GM12878 (cell line): Measurements from ENCODE around the gene TSFM. TPM values are rescaled to one million over a fixed set of nuclear protein-coding genes. Genes with fewer than 3 reads are reported as not detected.

Source experiments
- ATAC-seq: fragments of 200-7000 bp; cut with Tn5 transposase; 3 replicates; pipeline ENCODE4 v1.9.1; 2020; ENCODE audit warnings: mild to moderate bottlenecking, moderate library complexity
- BruUV-seq: library from RNA; stranded (reverse); fragments of 400-500 nt; replicated peaks from 2 replicates; lab custom pipeline; 2021; lab: Mats Ljungman, UMichigan
- CTCF ChIA-PET: fragments of 300-600 bp; sonication (Branson Sonifier 250); formaldehyde crosslinking; extraction: SDS; loops from one replicate; lab custom pipeline; 2021; ENCODE audit warnings: inconsistent platforms; lab: Yijun Ruan, JAX
- POLR2A ChIA-PET: fragments of 350-600 bp; formaldehyde crosslinking; extraction: SDS; loops from one replicate; lab custom pipeline; 2021; ENCODE audit warnings: inconsistent platforms; lab: Charles Lee
- RAD21 ChIA-PET: fragments of 300-600 bp; sonication (Branson Sonifier 250); formaldehyde crosslinking; loops from one replicate; lab custom pipeline; 2023; ENCODE audit warnings: antibody characterized with exemption; ENCODE audit not compliant: unreplicated experiment; lab: Charles Lee
- SMC1A ChIA-PET: fragments of 300-600 bp; sonication (Branson Sonifier 250); formaldehyde crosslinking; loops from one replicate; lab custom pipeline; 2023; ENCODE audit not compliant: unreplicated experiment, uncharacterized antibody; lab: Charles Lee
- DNase-seq: peaks from one replicate; pipeline ENCODE4 v3.0.0-alpha.2; 2011; ENCODE audit warnings: low read depth, low spot score
- FAIRE-seq: peaks from 3 replicates; lab custom pipeline; 2011; peaks lifted over from hg19 to GRCh38; lab: Jason Lieb, UNC
- H2AFZ ChIP-seq: 2 replicates; pipeline ENCODE4 v1.6.0; 2011; ENCODE audit warnings: low read depth, low read length, control low read depth; ENCODE audit not compliant: control insufficient read depth
- H3K27ac ChIP-seq: 2 replicates; pipeline ENCODE4 v1.5.1; 2011; ENCODE audit warnings: control low read depth; ENCODE audit not compliant: control insufficient read depth, insufficient read depth
- H3K27me3 ChIP-seq, 2 experiments: replicated peaks in 1 of 2; 2 replicates each; pipeline versions ENCODE4 v1.6.0 to v1.6.1; 2011; ENCODE audit warnings: low read length in 1 of 2; ENCODE audit not compliant: control insufficient read depth in 2 of 2, insufficient read depth in 2 of 2
- H3K36me3 ChIP-seq, 2 experiments: 2 replicates each; pipeline ENCODE4 v1.5.1; 2011; ENCODE audit warnings: low read length in 1 of 2; ENCODE audit not compliant: control insufficient read depth in 2 of 2, insufficient read depth in 2 of 2
- H3K4me1 ChIP-seq: 2 replicates; pipeline ENCODE4 v1.6.1; 2011; ENCODE audit warnings: mild to moderate bottlenecking, low read length, moderate library complexity, mixed read lengths; ENCODE audit not compliant: control insufficient read depth, insufficient read depth
- H3K4me2 ChIP-seq: 2 replicates; pipeline ENCODE4 v1.6.0; 2011; ENCODE audit warnings: control low read depth; ENCODE audit not compliant: control insufficient read depth, insufficient read depth
- H3K4me3 ChIP-seq: fragments of 200-600 bp; sonication (generic); 2 replicates; pipeline ENCODE4 v1.5.1; 2016
- H3K79me2 ChIP-seq: 2 replicates; pipeline ENCODE4 v1.6.0; 2011; ENCODE audit warnings: low read length; ENCODE audit not compliant: control insufficient read depth, insufficient read depth
- H3K9ac ChIP-seq: 2 replicates; pipeline ENCODE4 v1.8.0; 2011; ENCODE audit warnings: low read length, control low read depth, mixed read lengths; ENCODE audit not compliant: control insufficient read depth, insufficient read depth
- H3K9me3 ChIP-seq: replicated peaks from 3 replicates; pipeline ENCODE4 v1.5.1; 2011; ENCODE audit warnings: mild to moderate bottlenecking, low read length; ENCODE audit not compliant: control insufficient read depth, insufficient read depth
- H4K20me1 ChIP-seq: 2 replicates; pipeline ENCODE4 v1.6.0; 2011; ENCODE audit not compliant: control insufficient read depth, insufficient read depth
- BCL11A ChIP-seq: IDR thresholded peaks from 2 replicates; pipeline ENCODE4 v1.6.1; 2011; ENCODE audit warnings: low read depth, low read length
- CREM ChIP-seq: IDR thresholded peaks from 2 replicates; pipeline ENCODE4 v1.6.1; 2014; ENCODE audit warnings: antibody characterized with exemption, low read depth
- FOXK2 ChIP-seq: fragments of 450-650 bp; IDR thresholded peaks from 2 replicates; pipeline ENCODE4 v1.6.1; 2017; ENCODE audit warnings: mild to moderate bottlenecking, moderate library complexity
- HCFC1 ChIP-seq: fragments of 150-350 bp; IDR thresholded peaks from 2 replicates; pipeline ENCODE4 v1.6.1; 2014; ENCODE audit warnings: low read length
- IKZF2 ChIP-seq, 2 experiments: fragments of 450-650 bp; IDR thresholded peaks; 2 replicates each; pipeline ENCODE4 v1.6.1; 2017; ENCODE audit warnings: mild to moderate bottlenecking in 2 of 2, moderate library complexity in 2 of 2
- MYC ChIP-seq: IDR thresholded peaks from 2 replicates; pipeline ENCODE4 v1.6.1; 2011; ENCODE audit warnings: mild to moderate bottlenecking, low read length, moderate library complexity, inconsistent platforms; ENCODE audit not compliant: insufficient read depth, insufficient replicate concordance, insufficient read length, severe bottlenecking
- NBN ChIP-seq: fragments of 450-650 bp; IDR thresholded peaks from 2 replicates; pipeline ENCODE4 v1.6.1; 2016
- NRF1 ChIP-seq: conservative IDR thresholded peaks from 2 replicates; pipeline ENCODE4 v1.6.1; 2011; ENCODE audit warnings: mild to moderate bottlenecking, low read depth, low read length, improper control_type of control experiment
- PML ChIP-seq: IDR thresholded peaks from 2 replicates; pipeline ENCODE4 v1.6.1; 2012; ENCODE audit warnings: low read length, inconsistent platforms
- SREBF1 ChIP-seq: IDR thresholded peaks from 2 replicates; pipeline ENCODE4 v1.6.1; 2012; ENCODE audit warnings: mild to moderate bottlenecking, low read length
- STAT1 ChIP-seq: fragments of 450-650 bp; conservative IDR thresholded peaks from 2 replicates; pipeline ENCODE4 v1.6.1; 2014; ENCODE audit warnings: antibody characterized with exemption, mild to moderate bottlenecking
- STAT3 ChIP-seq: IDR thresholded peaks from 2 replicates; pipeline ENCODE4 v1.6.1; 2011; ENCODE audit warnings: low read depth, low read length, improper control_type of control experiment
- SUPT20H ChIP-seq: IDR thresholded peaks from 2 replicates; pipeline ENCODE4 v1.6.1; 2011; ENCODE audit warnings: low read depth, mild to moderate bottlenecking, low read length, moderate library complexity, borderline replicate concordance; ENCODE audit not compliant: control insufficient read depth
- WGBS: methylation state at CpG from one replicate; pipeline ENCODE4 v1.1.6; 2016; ENCODE audit warnings: low lambda C conversion rate; ENCODE audit not compliant: insufficient replicate concordance, insufficient coverage; ENCODE audit errors: missing lambda C conversion rate; 5-methylcytosine and 5-hydroxymethylcytosine counted together
- in situ Hi-C: fragments of 300-500 bp; cut with MboI; formaldehyde crosslinking; loops from 9 replicates; pipeline ENCODE4 v1.14.3; 2018; ENCODE audit warnings: mixed read lengths
- intact Hi-C: fragments of 100-400 bp; cut with micrococcal nuclease; formaldehyde crosslinking; loops from one replicate; pipeline ENCODE4 v1.14.2; 2022; ENCODE audit not compliant: unreplicated experiment
- polyA plus RNA-seq, 11 experiments: library from polyadenylated mRNA; depleted of rRNA in 4 of 11; unstranded in 6 of 11; stranded (reverse) in 5 of 11; fragments of >200 nt; fragmentation: Nextera tagmentation in 4 of 11; fragmentation: Illumina TruSeq in 1 of 11; extraction: Ambion mirVana in 4 of 11; extraction: Trizol in 1 of 11; gene quantifications; 1 replicate in 1 of 11; 2 replicates in 10 of 11; pipeline versions ENCODE4 v1.2.1 to v1.2.3, GENCODE V29; 2011 to 2016; ENCODE audit warnings: inconsistent platforms in 2 of 11, missing spikeins in 2 of 11, low read depth in 1 of 11
- total RNA-seq, 4 experiments: library from RNA; depleted of rRNA in 3 of 4; stranded (reverse); fragments of >200 nt in 3 of 4; fragmentation: Illumina TruSeq in 1 of 4; extraction: Trizol in 1 of 4; gene quantifications; 2 replicates each; pipeline versions ENCODE4 v1.2.1 to v1.2.3, GENCODE V29; 2013 to 2021
- TF ChIP-seq, protein P1 (sequence below): IDR thresholded peaks from 2 replicates; pipeline ENCODE4 v1.6.1; 2011; ENCODE audit warnings: low read depth, mild to moderate bottlenecking, low read length, moderate library complexity, borderline replicate concordance; ENCODE audit errors: extremely low read depth
- TF ChIP-seq, protein P2 (sequence below): fragments of 450-650 bp; IDR thresholded peaks from 2 replicates; pipeline ENCODE4 v1.6.1; 2017; ENCODE audit warnings: borderline replicate concordance
- TF ChIP-seq, protein P3 (sequence below), 3 experiments: IDR thresholded peaks in 2 of 3; conservative IDR thresholded peaks in 1 of 3; 2 replicates each; pipeline ENCODE4 v1.5.1; 2011; ENCODE audit warnings: low read depth in 3 of 3, low read length in 3 of 3, mild to moderate bottlenecking in 3 of 3, control low read depth in 2 of 3, moderate library complexity in 2 of 3, inconsistent platforms in 1 of 3, mixed read lengths in 1 of 3; ENCODE audit not compliant: control insufficient read depth in 2 of 3, insufficient read depth in 1 of 3; ENCODE audit errors: extremely low read depth in 1 of 3

The TSFM gene
- total and polyA plus RNA-seq, 10 of the 15 experiments (the other 5 are each of a cell fraction or from before 2014, with no cell fraction given): 36.7 to 132 (median 45.6) TPM

DNA sequence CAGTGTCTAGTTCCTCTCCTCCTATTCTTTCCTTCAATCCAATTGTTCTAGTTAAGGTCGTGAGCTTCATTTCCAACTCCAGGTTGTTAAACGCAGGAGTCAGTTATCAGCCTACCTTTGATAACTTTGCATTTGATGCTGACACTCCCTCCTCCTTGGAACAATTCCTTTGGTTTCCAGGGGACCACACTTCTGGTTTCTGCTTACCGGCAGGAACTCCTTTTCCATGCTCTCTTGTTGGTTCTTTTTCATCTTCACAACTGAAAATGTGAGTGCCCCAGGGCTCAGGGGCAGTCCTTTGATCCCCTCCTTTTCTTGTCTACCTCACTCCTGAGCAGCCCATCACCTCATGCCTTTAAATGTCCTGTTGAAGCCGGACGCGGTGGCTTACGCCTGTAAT, 5.2 kb upstream of the TSFM start:
- ChIA-PET RAD21 (no interaction called here), POLR2A (no interaction called here), SMC1A (no interaction called here), CTCF (interaction anchor here (1.0 to 2.1 kb wide), 3 partner anchors 10 to 21 kb away, joined by 3 to 9 read pairs (median 4); no protein-coding TSS in a partner anchor)
- in situ Hi-C loops: no loop called here
- no TSS peak for BruUV-seq
- intact Hi-C loops: no loop called here
- no peak overlapping the region for H2AFZ ChIP-seq
- no peaks in the 10 kb centered on the region for H3K36me3 ChIP-seq
- H3K79me2 ChIP-seq: no peaks in the 10 kb centered on the region
- FAIRE-seq: no peak
- H3K27ac ChIP-seq: no peak overlapping the region
- no peak overlapping the region for H3K4me3 ChIP-seq
- no peak overlapping the region for H3K4me2 ChIP-seq
- no peak overlapping the region for H3K9ac ChIP-seq
- ATAC-seq: no peak
- no peaks in the 10 kb centered on the region for H3K9me3 ChIP-seq
- H4K20me1 ChIP-seq: no peaks in the 10 kb centered on the region
- no peak for TF ChIP-seq BCL11A
- TF ChIP-seq NBN: no peak
- TF ChIP-seq MYC: no peak
- TF ChIP-seq STAT1: no peak
- no peak for TF ChIP-seq PML
- peaks cover 11% of the 10 kb centered on the region for H3K4me1 ChIP-seq
- DNase-seq: no peak
- whole genome bisulfite sequencing: 98% methylated on average over 7 of the region's 7 CpGs
- H3K27me3 ChIP-seq: no peaks in the 10 kb centered on the region

DNA sequence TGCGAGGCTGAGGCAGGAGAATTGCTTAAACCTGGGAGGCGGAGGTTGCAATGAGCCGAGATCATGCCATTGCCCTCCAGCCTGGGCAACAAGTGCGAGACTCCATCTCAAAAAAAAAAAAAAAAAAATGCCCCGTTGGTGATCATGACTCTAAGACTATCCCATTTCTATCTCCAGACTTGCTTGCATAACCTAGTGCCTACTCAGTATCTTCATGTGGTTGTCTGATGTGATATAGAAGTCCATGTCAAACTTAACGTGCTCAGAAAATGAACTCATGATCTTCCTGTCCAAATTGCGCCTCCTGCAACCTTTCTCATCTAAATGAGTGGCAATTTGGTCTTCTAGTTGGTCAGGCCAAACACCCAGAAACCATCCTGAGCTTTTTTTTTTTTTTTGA, 4.7 kb upstream of the TSFM start:
- POLR2A ChIA-PET: no interaction called here
- TF ChIP-seq HCFC1 (no peak), SUPT20H (no peak), NRF1 (no peak), IKZF2 (IDR thresholded peaks at IDR 0.05) (no peak), CREM (no peak), STAT3 (no peak), SREBF1 (no peak), FOXK2 (no peak)
- TF ChIP-seq, protein P1, sequence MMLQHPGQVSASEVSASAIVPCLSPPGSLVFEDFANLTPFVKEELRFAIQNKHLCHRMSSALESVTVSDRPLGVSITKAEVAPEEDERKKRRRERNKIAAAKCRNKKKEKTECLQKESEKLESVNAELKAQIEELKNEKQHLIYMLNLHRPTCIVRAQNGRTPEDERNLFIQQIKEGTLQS: no peak
- TF ChIP-seq, protein P2, sequence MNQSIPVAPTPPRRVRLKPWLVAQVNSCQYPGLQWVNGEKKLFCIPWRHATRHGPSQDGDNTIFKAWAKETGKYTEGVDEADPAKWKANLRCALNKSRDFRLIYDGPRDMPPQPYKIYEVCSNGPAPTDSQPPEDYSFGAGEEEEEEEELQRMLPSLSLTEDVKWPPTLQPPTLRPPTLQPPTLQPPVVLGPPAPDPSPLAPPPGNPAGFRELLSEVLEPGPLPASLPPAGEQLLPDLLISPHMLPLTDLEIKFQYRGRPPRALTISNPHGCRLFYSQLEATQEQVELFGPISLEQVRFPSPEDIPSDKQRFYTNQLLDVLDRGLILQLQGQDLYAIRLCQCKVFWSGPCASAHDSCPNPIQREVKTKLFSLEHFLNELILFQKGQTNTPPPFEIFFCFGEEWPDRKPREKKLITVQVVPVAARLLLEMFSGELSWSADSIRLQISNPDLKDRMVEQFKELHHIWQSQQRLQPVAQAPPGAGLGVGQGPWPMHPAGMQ: no peak
- TF ChIP-seq, protein P3, sequence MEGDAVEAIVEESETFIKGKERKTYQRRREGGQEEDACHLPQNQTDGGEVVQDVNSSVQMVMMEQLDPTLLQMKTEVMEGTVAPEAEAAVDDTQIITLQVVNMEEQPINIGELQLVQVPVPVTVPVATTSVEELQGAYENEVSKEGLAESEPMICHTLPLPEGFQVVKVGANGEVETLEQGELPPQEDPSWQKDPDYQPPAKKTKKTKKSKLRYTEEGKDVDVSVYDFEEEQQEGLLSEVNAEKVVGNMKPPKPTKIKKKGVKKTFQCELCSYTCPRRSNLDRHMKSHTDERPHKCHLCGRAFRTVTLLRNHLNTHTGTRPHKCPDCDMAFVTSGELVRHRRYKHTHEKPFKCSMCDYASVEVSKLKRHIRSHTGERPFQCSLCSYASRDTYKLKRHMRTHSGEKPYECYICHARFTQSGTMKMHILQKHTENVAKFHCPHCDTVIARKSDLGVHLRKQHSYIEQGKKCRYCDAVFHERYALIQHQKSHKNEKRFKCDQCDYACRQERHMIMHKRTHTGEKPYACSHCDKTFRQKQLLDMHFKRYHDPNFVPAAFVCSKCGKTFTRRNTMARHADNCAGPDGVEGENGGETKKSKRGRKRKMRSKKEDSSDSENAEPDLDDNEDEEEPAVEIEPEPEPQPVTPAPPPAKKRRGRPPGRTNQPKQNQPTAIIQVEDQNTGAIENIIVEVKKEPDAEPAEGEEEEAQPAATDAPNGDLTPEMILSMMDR (IDR thresholded peaks at IDR 0.05 in 2 of 3, conservative IDR thresholded peaks at IDR 0.05 in 1 of 3; ENCODE audit: control insufficient read depth in 2 of 3, extremely low read depth in 1 of 3, insufficient read depth in 1 of 3, low read depth in 3 of 3, low read length in 3 of 3): no peak

More for the DNA sequence above, 4.7 kb upstream of the TSFM start:
- Histone ChIP-seq H4K20me1 (no peaks in the 10 kb centered on the region), H3K27me3 (no peaks in the 10 kb centered on the region), H2AFZ (no peak overlapping the region), H3K4me3 (no peak overlapping the region), H3K4me1 (peaks cover 9% of the 10 kb centered on the region), H3K4me2 (no peak overlapping the region), H3K79me2 (peaks cover 4% of the 10 kb centered on the region), H3K27ac (no peak overlapping the region), H3K9ac (no peak overlapping the region), H3K36me3 (no peaks in the 10 kb centered on the region), H3K9me3 (no peaks in the 10 kb centered on the region)
- BruUV-seq: no TSS peak
- no peak for DNase-seq
- CTCF ChIA-PET: interaction anchor here (1.2 to 2.1 kb wide), 2 partner anchors 18 to 25 kb away, joined by 4 to 9 read pairs; no protein-coding TSS in a partner anchor
- FAIRE-seq: no peak
- in situ Hi-C loops (no loop called here), intact Hi-C loops (no loop called here)
- SMC1A ChIA-PET: no interaction called here
- ATAC-seq: no peak
- WGBS: 91% methylated on average over 6 of the region's 7 CpGs
- RAD21 ChIA-PET: interaction anchor here (0.6 kb wide), 1 partner anchor 127 kb away, joined by 4 read pairs; no protein-coding TSS in a partner anchor
